Spleen (tissue), 7 donors: ENCODE results near the gene FGF22.

Experiments used
- CTCF ChIP-seq, 11 experiments: fragments of 200-600 bp in 7 of 11; fragments of 450-650 bp in 4 of 11; sonication (generic) in 4 of 11; IDR thresholded peaks in 8 of 11; conservative IDR thresholded peaks in 3 of 11; 1 replicate in 7 of 11; 2 replicates in 4 of 11; pipeline versions ENCODE4 v1.4.0 to v1.8.0; 2016 to 2021; ENCODE audit warnings: antibody characterized with exemption in 11 of 11, inconsistent platforms in 4 of 11, mild to moderate bottlenecking in 1 of 11
- POLR2AphosphoS5 ChIP-seq, 3 donors: sonication (generic); formaldehyde crosslinking; IDR thresholded peaks; one replicate each; pipeline ENCODE4 v1.5.1; 2017; ENCODE audit warnings: antibody characterized with exemption in 3 of 3
- donor health status: DM: no; HTN: no; CAD: no; lungs with moderate emphysema.
- donor health status: DM: no; HTN: no; CAD: no.
- donor health status: DM: no; HTN: no; CAD: no.

DNA sequence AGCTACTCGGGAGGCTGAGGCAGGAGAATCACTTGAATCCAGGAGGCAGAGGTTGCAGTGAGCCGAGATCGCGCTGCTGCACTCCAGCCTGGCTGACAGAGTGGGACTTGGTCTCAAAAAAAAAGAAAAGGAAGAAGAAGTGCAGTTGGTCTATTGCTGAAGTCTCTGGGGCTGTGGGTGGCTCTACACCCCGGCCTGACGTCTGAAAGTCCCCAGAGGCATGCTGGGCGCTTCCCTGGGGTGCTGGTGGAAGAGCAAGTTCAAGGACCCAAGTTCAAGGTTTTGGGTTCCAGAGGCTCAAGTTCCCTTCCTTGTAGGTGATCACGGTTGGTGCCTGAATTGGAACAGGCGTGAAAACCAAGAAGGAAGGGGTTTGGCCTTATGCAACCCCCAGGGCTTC, 46.2 kb upstream of the FGF22 start:
- TF ChIP-seq POLR2AphosphoS5 (IDR thresholded peaks at IDR 0.05) (no peak), CTCF (IDR thresholded peaks at IDR 0.05 in 8 of 11, conservative IDR thresholded peaks at IDR 0.05 in 3 of 11) (no peak)
